Muscle layer of duodenum (tissue), 2 donors: ENCODE data around the gene TBC1D2B.
"Not testable (repeated sequence)": the region's sequence is repeated elsewhere in the genome, so short reads cannot be mapped to it uniquely, and the experiment has no call there.

ENCODE experiments used
- H3K27ac ChIP-seq: one replicate; pipeline ENCODE4 v1.7.0; 2013; ENCODE audit warnings: mild to moderate bottlenecking, low read length
- H3K27me3 ChIP-seq: one replicate; pipeline ENCODE4 v1.7.0; 2013; ENCODE audit warnings: low read depth, mild to moderate bottlenecking, control low read depth, low read length
- H3K36me3 ChIP-seq, 2 donors: one replicate each; pipeline ENCODE4 v1.7.0; 2013; ENCODE audit warnings: low read length in 2 of 2, control low read depth in 1 of 2, mild to moderate bottlenecking in 1 of 2; ENCODE audit not compliant: insufficient read depth in 2 of 2, control insufficient read depth in 1 of 2
- H3K4me1 ChIP-seq, 2 donors: one replicate each; pipeline ENCODE4 v1.7.0; 2013; ENCODE audit warnings: low read length in 2 of 2, mild to moderate bottlenecking in 2 of 2, control low read depth in 1 of 2, moderate library complexity in 1 of 2; ENCODE audit not compliant: insufficient read depth in 2 of 2, control insufficient read depth in 1 of 2
- H3K4me3 ChIP-seq, 2 donors: one replicate each; pipeline ENCODE4 v1.7.0; 2013; ENCODE audit warnings: low read length in 2 of 2, low read depth in 1 of 2, mild to moderate bottlenecking in 1 of 2
- H3K9me3 ChIP-seq, 2 donors: one replicate each; pipeline ENCODE4 v1.7.0; 2013; ENCODE audit warnings: low read length in 2 of 2, control low read depth in 1 of 2, mild to moderate bottlenecking in 1 of 2; ENCODE audit not compliant: control insufficient read depth in 1 of 2
- donor health status: healthy.

The TBC1D2B gene

DNA sequence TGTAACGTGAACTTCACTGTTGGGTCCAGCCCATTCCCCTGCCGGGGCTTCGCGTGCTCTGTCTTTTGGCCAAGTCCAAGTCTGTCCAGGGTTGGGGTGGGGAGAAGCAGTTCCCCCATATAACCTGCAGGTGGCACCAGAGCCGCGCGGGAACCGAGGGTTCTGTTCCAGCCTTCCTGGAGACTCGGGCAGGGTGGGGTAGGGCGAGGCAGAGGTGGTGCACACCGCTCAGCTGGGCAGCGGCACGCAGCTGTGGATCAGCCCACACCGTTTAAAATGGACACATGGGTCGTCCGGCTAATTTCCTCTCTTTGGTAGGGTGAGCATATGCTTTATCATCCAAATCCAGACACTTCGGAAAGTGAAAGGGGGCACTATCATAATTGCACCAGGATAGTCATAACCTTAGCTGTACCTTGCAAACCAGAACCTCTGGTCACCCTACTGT is 118.1 kb downstream of the TBC1D2B start:
- H3K27ac ChIP-seq, result no peak overlapping the region
- H3K36me3 ChIP-seq, result no peaks in the 10 kb centered on the region
- H3K4me1 ChIP-seq, result peaks cover 0 to 6% of the 10 kb centered on the region in 2 donors
- no peaks in the 10 kb centered on the region for H3K27me3 ChIP-seq
- H3K4me3 ChIP-seq, result peak overlapping the region; percentile 46 to 56
- no peaks in the 10 kb centered on the region for H3K9me3 ChIP-seq

DNA sequence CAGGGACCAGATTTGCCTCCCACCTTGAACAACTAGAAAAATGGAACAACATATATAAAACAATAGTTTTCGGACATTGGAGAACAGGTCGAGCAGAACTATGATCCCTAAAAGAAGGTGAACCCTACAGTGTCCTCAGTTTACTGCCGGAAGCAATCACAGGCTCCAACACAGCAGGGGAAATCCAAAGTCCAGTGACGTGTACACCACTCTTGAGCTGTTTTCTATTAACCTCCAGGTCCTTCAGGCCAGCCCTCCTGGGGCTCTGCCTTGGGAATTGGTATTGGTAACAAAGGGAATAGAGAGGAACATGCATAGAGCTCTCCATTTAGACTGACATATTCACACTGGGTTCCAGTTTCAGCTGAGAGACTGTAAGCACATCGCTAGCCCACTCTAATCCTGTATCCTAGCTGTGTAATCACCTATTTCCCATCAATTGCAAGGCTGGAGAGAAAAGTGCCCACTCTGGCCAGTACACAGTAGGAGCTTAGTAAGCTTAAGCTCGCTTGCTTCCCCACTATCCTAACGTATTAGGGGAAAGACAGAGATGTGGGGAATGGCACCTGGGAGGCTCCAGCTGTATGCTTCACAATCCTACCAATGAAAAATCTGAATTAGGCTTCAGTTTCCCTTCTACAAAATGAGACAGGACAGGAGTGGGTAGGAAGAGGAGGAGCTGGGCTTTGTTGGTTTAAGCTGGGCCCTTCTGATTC is 118.6 kb downstream of the TBC1D2B start:
- H3K9me3 ChIP-seq, H3K27me3 ChIP-seq, H3K36me3 ChIP-seq, H3K4me1 ChIP-seq, H3K4me3 ChIP-seq, H3K27ac ChIP-seq: not testable (repeated sequence)

DNA sequence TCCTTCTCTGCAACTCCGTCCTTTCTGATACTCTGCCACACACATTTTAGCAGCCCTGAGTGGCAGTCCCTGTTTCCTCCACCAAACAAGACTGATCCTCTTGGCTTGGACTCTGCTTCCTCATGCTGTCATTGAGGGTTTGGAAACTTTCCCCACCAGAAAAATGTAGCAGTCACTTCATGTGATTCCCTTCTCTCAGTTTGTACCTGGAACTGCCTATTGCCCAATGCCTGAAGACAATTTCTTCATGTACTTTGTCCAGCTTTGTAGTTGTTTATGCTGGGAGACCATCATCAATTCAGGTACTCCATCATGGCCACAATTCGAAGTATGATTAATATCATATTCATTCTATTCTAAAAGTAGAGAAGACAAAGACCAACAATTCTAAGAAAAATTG is 119.5 kb downstream of the TBC1D2B start:
- not testable (repeated sequence) for H3K27me3 ChIP-seq, H3K4me1 ChIP-seq, H3K9me3 ChIP-seq, H3K27ac ChIP-seq, H3K4me3 ChIP-seq, H3K36me3 ChIP-seq

DNA sequence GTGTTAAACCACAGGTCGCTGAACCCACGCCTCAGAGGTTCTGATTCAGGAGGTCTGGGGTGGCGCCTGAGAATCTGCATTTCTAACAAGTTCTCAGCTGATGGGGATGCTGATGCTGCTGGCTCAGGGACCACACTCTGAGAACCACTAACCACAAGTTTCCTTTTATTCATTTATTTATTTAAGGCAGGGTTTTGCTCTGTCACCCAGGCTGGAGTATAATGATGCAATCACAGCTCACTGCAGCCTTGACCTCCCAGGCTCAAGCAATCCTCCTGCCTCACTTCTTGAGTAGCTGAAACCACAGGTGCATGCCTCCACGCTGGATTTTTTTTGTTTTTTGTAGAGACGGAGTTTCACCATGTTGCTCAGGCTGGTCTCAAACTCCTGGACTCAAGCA is 123.6 kb downstream of the TBC1D2B start:
- not testable (repeated sequence) for H3K4me3 ChIP-seq, H3K27me3 ChIP-seq, H3K4me1 ChIP-seq, H3K9me3 ChIP-seq, H3K36me3 ChIP-seq, H3K27ac ChIP-seq

DNA sequence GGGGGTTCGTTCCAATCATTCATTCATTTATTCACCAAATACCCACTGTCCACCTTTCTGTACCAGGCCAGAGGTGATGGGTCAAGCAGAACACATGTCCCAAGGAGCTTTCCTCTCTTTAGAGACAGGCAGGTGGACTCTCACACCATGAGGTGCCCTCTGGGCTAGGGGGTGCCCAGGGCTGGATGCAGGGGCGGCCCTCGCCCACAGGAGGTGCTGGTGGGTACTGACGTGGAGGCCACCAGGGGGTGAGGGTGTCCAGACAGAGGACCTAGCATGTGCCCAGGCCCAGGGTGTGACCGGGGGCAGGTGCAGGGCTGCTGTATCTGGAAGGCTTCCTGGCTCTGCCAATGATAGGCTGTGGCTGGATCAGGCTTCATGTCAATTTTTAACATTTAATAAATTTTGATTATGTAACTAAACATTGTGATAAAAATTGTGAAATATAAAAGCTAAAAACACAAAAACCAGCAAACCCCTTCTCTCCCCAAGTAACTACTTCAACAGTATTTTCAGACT is 124.5 kb downstream of the TBC1D2B start:
- H3K27ac ChIP-seq, H3K4me3 ChIP-seq, H3K36me3 ChIP-seq, H3K27me3 ChIP-seq, H3K9me3 ChIP-seq, H3K4me1 ChIP-seq: not testable (repeated sequence)

DNA sequence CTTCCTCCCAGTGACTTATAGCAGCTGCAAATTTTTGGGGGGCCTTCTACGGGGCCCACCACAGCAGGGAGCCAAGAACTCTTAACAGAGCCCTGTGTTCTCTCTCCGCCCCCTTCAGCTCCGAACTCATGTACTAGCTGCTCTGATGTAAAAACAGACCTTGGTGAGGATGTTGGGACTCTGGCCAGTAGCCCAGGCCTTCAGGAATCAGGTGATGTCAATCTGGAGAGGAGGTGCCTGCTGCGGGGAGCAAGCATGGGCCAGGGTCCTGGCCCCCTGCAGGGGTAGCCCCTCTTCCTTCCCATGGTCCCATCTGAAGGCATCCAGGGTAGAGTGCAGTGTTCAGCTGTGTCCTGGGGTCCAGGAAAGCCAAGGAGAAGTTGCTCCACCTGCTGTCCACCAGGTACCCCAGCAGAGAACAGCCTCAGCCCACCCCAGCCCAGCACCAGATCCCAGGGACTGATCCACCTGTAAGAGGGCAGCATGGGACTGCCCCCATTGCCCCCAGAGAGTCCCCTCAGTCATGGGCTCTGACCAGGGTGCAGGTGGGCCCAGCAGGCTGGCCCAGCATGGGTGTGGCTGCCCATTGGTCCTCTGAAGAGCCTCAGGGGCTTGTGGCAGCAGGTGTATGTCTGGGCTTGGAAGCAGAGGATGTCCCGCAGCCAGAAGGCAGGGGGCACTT is 126.3 kb downstream of the TBC1D2B start:
- H3K9me3 ChIP-seq, H3K4me1 ChIP-seq, H3K4me3 ChIP-seq, H3K36me3 ChIP-seq, H3K27me3 ChIP-seq, H3K27ac ChIP-seq: not testable (repeated sequence)

DNA sequence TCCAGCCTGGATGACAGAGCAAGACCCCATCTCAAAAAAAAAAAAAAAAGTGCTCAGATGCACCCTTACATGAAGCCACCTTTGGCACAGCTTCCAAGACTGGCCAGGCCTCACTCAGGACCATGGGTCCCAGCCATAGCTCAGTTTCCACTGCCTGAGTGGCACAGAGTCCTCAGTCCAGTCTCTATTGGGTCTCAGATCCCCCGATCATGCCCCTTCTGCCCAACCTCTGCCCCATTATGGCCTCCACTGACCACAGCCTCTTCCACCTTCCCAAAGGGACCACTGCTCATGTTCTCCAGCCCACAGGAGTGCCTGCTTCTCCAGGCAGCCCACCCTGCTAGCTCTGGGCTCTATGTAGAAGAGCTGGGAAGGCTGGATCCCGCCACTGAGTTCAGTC is 127.0 kb downstream of the TBC1D2B start:
- H3K27ac ChIP-seq, H3K36me3 ChIP-seq, H3K4me1 ChIP-seq, H3K27me3 ChIP-seq, H3K9me3 ChIP-seq, H3K4me3 ChIP-seq: not testable (repeated sequence)

DNA sequence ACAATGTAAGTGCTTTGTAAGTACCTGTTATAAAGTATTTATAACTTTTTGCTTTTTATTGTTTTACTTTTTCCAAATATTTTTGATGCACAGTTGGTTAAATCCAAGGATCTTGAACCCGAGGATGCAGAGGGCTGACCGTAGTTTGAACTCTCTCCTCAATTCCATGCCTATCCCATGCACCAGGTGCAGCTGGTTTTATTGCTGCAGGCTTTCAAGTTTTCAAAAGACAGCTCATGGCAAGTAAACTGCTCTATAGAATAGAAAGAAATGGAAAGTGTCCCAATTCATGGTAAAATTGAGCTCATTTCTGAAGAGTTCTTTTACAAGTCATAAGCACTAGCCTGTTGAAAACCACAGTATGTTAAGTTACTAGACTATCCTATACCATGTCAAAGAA is 131.9 kb downstream of the TBC1D2B start:
- Histone ChIP-seq H3K27me3 (no peaks in the 10 kb centered on the region), H3K27ac (no peak overlapping the region), H3K4me1 (no peaks in the 10 kb centered on the region), H3K4me3 (no peak overlapping the region), H3K9me3 (no peaks in the 10 kb centered on the region), H3K36me3 (no peaks in the 10 kb centered on the region)
